ENCODE measurements around the gene APP.

Gene APP

DNA sequence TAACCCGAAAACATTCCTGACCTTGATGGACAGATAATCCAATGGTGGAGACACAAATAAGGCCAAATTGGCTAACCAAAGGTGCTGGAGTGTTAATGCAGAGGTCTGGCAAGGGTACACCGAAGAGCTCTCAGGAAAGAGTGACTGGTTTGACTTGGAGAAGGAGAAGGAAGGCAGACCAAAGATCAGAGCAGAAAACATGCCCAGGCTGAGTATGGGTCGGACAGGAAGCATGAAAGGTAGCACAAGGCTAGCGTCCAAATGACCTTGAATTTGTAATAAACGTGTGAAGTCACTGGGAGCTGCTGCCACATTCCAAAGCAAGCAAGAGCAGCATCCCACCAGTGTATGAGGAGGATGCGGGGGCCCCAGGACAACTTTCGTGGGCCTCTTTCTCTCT, 45.7 kb downstream of the APP start:
- TF ChIP-seq, protein P1, sequence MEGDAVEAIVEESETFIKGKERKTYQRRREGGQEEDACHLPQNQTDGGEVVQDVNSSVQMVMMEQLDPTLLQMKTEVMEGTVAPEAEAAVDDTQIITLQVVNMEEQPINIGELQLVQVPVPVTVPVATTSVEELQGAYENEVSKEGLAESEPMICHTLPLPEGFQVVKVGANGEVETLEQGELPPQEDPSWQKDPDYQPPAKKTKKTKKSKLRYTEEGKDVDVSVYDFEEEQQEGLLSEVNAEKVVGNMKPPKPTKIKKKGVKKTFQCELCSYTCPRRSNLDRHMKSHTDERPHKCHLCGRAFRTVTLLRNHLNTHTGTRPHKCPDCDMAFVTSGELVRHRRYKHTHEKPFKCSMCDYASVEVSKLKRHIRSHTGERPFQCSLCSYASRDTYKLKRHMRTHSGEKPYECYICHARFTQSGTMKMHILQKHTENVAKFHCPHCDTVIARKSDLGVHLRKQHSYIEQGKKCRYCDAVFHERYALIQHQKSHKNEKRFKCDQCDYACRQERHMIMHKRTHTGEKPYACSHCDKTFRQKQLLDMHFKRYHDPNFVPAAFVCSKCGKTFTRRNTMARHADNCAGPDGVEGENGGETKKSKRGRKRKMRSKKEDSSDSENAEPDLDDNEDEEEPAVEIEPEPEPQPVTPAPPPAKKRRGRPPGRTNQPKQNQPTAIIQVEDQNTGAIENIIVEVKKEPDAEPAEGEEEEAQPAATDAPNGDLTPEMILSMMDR (IDR thresholded peaks at IDR 0.05; ENCODE audit: unreplicated experiment in 3 of 3) = no peak
- Mint-ChIP-seq H3K4me1 (peaks cover 62% of the 10 kb centered on the region), H3K36me3 (ENCODE audit: low read depth) (peaks cover 16% of the 10 kb centered on the region), H3K27me3 (ENCODE audit: low read depth) (no peaks in the 10 kb centered on the region), H3K27ac (peak overlapping the region; percentile 58 to 84 (median 76)), H3K4me3 (peak overlapping the region in 1 of 3 experiments; percentile 9), H3K9me3 (no peaks in the 10 kb centered on the region)

DNA sequence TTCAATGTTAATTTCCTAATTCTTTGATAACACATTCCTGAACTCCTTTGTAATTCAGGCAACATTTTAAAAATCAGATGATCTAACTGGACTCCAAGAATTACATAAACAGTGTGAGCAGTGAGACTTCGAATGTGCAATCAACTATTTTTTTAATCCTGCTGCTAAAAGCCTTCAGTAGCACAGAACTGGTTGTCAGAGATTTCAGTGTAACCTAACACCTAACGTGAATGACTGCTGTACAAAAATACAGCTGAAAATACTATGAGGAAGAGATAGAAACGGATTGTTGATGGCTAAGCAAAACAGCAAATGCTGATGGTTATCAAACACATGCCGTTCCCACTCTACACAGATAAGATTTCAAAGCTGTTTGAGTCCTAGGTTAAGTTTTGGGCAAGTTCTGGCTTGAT, 46.1 kb downstream of the APP start:
- Mint-ChIP-seq H3K27ac (peak overlapping the region; percentile 58 to 84 (median 76)), H3K4me3 (no peak overlapping the region), H3K27me3 (ENCODE audit: low read depth) (no peaks in the 10 kb centered on the region), H3K9me3 (no peaks in the 10 kb centered on the region), H3K4me1 (peaks cover 64% of the 10 kb centered on the region), H3K36me3 (ENCODE audit: low read depth) (peaks cover 12% of the 10 kb centered on the region)
- TF ChIP-seq, protein P1 (IDR thresholded peaks at IDR 0.05; ENCODE audit: unreplicated experiment in 3 of 3) = no peak

DNA sequence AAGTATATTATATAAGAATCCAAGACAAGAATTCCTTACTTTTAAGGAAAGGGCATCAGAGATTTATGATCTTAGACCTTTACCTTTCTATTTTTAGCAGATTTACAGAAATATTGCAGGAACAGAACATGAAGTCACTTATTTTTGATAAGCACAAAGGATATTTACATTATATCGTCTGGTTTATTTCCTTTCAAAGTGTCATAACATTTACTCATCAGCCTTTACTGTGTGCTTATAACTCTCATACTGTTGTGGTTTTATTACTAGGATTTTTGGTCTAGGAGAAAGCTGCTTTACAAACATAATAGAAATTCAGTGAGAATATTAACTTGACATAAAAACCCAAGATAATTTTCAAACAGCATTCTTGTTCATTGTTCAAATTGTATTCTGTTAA, 47.6 kb downstream of the APP start:
- Mint-ChIP-seq H3K9me3 (no peaks in the 10 kb centered on the region), H3K27ac (peak overlapping the region in 1 of 3 experiments; percentile 36), H3K4me3 (no peak overlapping the region), H3K27me3 (ENCODE audit: low read depth) (no peaks in the 10 kb centered on the region), H3K36me3 (ENCODE audit: low read depth) (peaks cover 4% of the 10 kb centered on the region), H3K4me1 (peaks cover 63% of the 10 kb centered on the region)
- TF ChIP-seq, protein P1 (IDR thresholded peaks at IDR 0.05; ENCODE audit: unreplicated experiment in 3 of 3) = no peak

GRCh38 chr21:26120828-26121227, 49.7 kb downstream of the APP start:
- H3K27me3 Mint-ChIP-seq (ENCODE audit: low read depth) = no peaks in the 10 kb centered on the region
- peaks cover 68% of the 10 kb centered on the region for H3K4me1 Mint-ChIP-seq
- TF ChIP-seq, protein P1 (IDR thresholded peaks at IDR 0.05; ENCODE audit: unreplicated experiment in 3 of 3) = no peak
- H3K36me3 Mint-ChIP-seq (ENCODE audit: low read depth) = peaks cover 4% of the 10 kb centered on the region
- no peaks in the 10 kb centered on the region for H3K9me3 Mint-ChIP-seq
- no peak overlapping the region for H3K4me3 Mint-ChIP-seq
- no peak overlapping the region for H3K27ac Mint-ChIP-seq

GRCh38 chr21:26119906-26120305, 50.7 kb downstream of the APP start:
- H3K9me3 Mint-ChIP-seq = no peaks in the 10 kb centered on the region
- no peak overlapping the region for H3K27ac Mint-ChIP-seq
- H3K4me1 Mint-ChIP-seq = peaks cover 66% of the 10 kb centered on the region
- H3K27me3 Mint-ChIP-seq (ENCODE audit: low read depth) = no peaks in the 10 kb centered on the region
- TF ChIP-seq, protein P1 (IDR thresholded peaks at IDR 0.05; ENCODE audit: unreplicated experiment in 3 of 3) = no peak
- H3K4me3 Mint-ChIP-seq = no peak overlapping the region
- peaks cover 4% of the 10 kb centered on the region for H3K36me3 Mint-ChIP-seq (ENCODE audit: low read depth)

DNA sequence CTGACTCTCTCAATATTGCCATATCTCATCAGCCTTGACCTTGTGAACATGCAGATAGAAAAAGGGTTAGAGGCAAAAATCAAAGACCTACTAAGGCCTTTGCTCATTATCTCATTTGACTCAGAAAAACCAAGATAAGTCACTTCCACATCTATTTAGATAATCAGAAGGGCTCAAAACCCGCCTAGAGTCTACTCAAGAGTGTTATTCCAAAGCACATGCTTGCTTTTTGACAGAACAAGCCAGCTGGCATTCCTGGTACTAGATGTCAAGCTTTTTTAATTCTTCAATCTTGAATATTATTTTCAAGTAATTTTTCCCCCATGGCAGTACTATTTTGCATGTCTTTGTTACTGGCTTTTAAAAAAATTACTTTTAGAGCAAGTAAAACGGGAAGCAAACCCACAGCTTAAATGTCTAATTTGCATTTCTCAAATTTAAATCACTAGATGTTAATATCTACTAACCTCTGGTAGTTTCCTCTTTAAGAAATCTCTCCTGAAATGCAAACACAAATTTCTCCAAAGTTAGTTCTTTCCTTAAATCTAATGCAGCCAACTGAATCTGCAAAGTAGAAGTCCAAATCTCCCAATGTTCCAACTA, 51.5 kb downstream of the APP start:
- Mint-ChIP-seq H3K4me3 (no peak overlapping the region), H3K4me1 (peaks cover 65% of the 10 kb centered on the region), H3K36me3 (ENCODE audit: low read depth) (peaks cover 4% of the 10 kb centered on the region), H3K27ac (peak overlapping the region in 2 of 3 experiments; percentile 27 to 29), H3K27me3 (ENCODE audit: low read depth) (no peaks in the 10 kb centered on the region), H3K9me3 (no peaks in the 10 kb centered on the region)
- TF ChIP-seq, protein P1 (IDR thresholded peaks at IDR 0.05; ENCODE audit: unreplicated experiment in 3 of 3) = no peak

All from nephron (organoid).